Activated B cell treated with CpG ODN at 0.5 μM for 24 hours (primary cell): Measurements from ENCODE around the gene CASZ1. TPM values are rescaled to one million over a fixed set of nuclear protein-coding genes. Genes with fewer than 3 reads are reported as not detected.

Experiments
- ATAC-seq: fragments of 200-7000 bp; cut with Tn5 transposase; one replicate; pipeline ENCODE4 v1.10.0; 2021; ENCODE audit warnings: low read depth, mild to moderate bottlenecking, moderate library complexity
- CTCF ChIA-PET: fragments of 350-600 bp; sonication (Branson Sonifier 250); formaldehyde crosslinking; loops from one replicate; lab custom pipeline; 2021; ENCODE audit warnings: antibody characterized with exemption; lab: Charles Lee
- POLR2A ChIA-PET: fragments of 350-600 bp; sonication (Branson Sonifier 250); formaldehyde crosslinking; loops from one replicate; lab custom pipeline; 2021; ENCODE audit warnings: antibody characterized with exemption; lab: Charles Lee
- DNase-seq: peaks from one replicate; pipeline ENCODE4 v3.0.0; 2022
- H3K27ac Mint-ChIP-seq: one replicate; pipeline ENCODE4 v1.8.0; 2020; ENCODE audit warnings: mixed read lengths
- H3K27me3 Mint-ChIP-seq: one replicate; pipeline ENCODE4 v1.8.0; 2021; ENCODE audit warnings: mixed read lengths
- H3K36me3 Mint-ChIP-seq: one replicate; pipeline ENCODE4 v1.8.0; 2021; ENCODE audit warnings: low read depth, mixed read lengths
- H3K4me1 Mint-ChIP-seq: one replicate; pipeline ENCODE4 v1.8.0; 2021; ENCODE audit warnings: mixed read lengths
- H3K4me3 Mint-ChIP-seq: one replicate; pipeline ENCODE4 v1.8.0; 2020; ENCODE audit warnings: mild to moderate bottlenecking, mixed read lengths
- H3K9me3 Mint-ChIP-seq: one replicate; pipeline ENCODE4 v1.8.0; 2020; ENCODE audit warnings: mixed read lengths
- CTCF ChIP-seq: fragments of 200-600 bp; IDR thresholded peaks from one replicate; pipeline ENCODE4 v1.8.0; 2022; ENCODE audit warnings: antibody characterized with exemption, mild to moderate bottlenecking
- intact Hi-C: fragments of 100-400 bp; cut with micrococcal nuclease; formaldehyde crosslinking; loops from one replicate; pipeline ENCODE4 v1.15.1; 2024
- total RNA-seq: library from RNA; stranded (reverse); gene quantifications from 2 replicates; pipeline ENCODE4 v1.2.3, GENCODE V29; 2022

Gene CASZ1
- total RNA-seq, 1 donor from 2014 or later, result 35.6 TPM

GRCh38 chr1:10675813-10676212 is 120.6 kb downstream of the CASZ1 start:
- TF ChIP-seq CTCF, result no peak
- ATAC-seq, result no peak
- Mint-ChIP-seq H3K4me1 (peaks cover 7% of the 10 kb centered on the region), H3K27ac (no peak overlapping the region), H3K9me3 (no peaks in the 10 kb centered on the region), H3K36me3 (no peaks in the 10 kb centered on the region), H3K27me3 (no peaks in the 10 kb centered on the region), H3K4me3 (no peak overlapping the region)
- no peak for DNase-seq
- intact Hi-C loops, result no loop called here
- ChIA-PET POLR2A (no interaction called here), CTCF (no interaction called here)

- no peaks in the 10 kb centered on the region for H3K9me3 Mint-ChIP-seq
- no peak overlapping the region for H3K4me3 Mint-ChIP-seq
- DNase-seq (no peak), ATAC-seq (no peak)
- CTCF ChIA-PET, result interaction anchor here (0.7 kb wide), 1 partner anchor 155 kb away, joined by 3 read pairs; no protein-coding TSS in a partner anchor
- peaks cover 12% of the 10 kb centered on the region for H3K4me1 Mint-ChIP-seq
- no peaks in the 10 kb centered on the region for H3K27me3 Mint-ChIP-seq
- TF ChIP-seq CTCF, result no peak
- peaks cover 2% of the 10 kb centered on the region for H3K36me3 Mint-ChIP-seq
- POLR2A ChIA-PET, result no interaction called here
- intact Hi-C loops, result no loop called here
- H3K27ac Mint-ChIP-seq, result no peak overlapping the region
These were observed 121.5 kb downstream of the CASZ1 start for GRCh38 chr1:10674700-10675609.

GRCh38 chr1:10674222-10674621 is 122.2 kb downstream of the CASZ1 start:
- no peak for TF ChIP-seq CTCF
- no peak for DNase-seq
- no peaks in the 10 kb centered on the region for H3K27me3 Mint-ChIP-seq
- H3K9me3 Mint-ChIP-seq, result no peaks in the 10 kb centered on the region
- intact Hi-C loops, result no loop called here
- ATAC-seq, result no peak
- CTCF ChIA-PET, result no interaction called here
- no peak overlapping the region for H3K27ac Mint-ChIP-seq
- H3K4me3 Mint-ChIP-seq, result no peak overlapping the region
- POLR2A ChIA-PET, result no interaction called here
- H3K4me1 Mint-ChIP-seq, result peaks cover 12% of the 10 kb centered on the region
- peaks cover 2% of the 10 kb centered on the region for H3K36me3 Mint-ChIP-seq

GRCh38 chr1:10673109-10673711 is 123.2 kb downstream of the CASZ1 start:
- POLR2A ChIA-PET, result no interaction called here
- ATAC-seq (no peak), DNase-seq (no peak)
- Mint-ChIP-seq H3K36me3 (peaks cover 2% of the 10 kb centered on the region), H3K27ac (no peak overlapping the region), H3K9me3 (no peaks in the 10 kb centered on the region), H3K27me3 (no peaks in the 10 kb centered on the region), H3K4me1 (peaks cover 12% of the 10 kb centered on the region), H3K4me3 (no peak overlapping the region)
- CTCF ChIA-PET, result no interaction called here
- TF ChIP-seq CTCF, result no peak
- intact Hi-C loops, result no loop called here

- Mint-ChIP-seq H3K27me3 (no peaks in the 10 kb centered on the region), H3K4me3 (no peak overlapping the region), H3K9me3 (no peaks in the 10 kb centered on the region), H3K27ac (no peak overlapping the region), H3K36me3 (peaks cover 2% of the 10 kb centered on the region), H3K4me1 (peaks cover 12% of the 10 kb centered on the region)
- DNase-seq, result no peak
- ChIA-PET POLR2A (no interaction called here), CTCF (no interaction called here)
- no peak for ATAC-seq
- TF ChIP-seq CTCF, result no peak
- intact Hi-C loops, result no loop called here
These were observed 123.9 kb downstream of the CASZ1 start for GRCh38 chr1:10672343-10673050.
